Measurements from ENCODE around the gene TMEM138. TPM values are rescaled to one million over a fixed set of nuclear protein-coding genes. Genes with fewer than 3 reads are reported as not detected.

TMEM138 gene
- total RNA-seq, 1 donor from 2014 or later, result 30.7 TPM

DNA sequence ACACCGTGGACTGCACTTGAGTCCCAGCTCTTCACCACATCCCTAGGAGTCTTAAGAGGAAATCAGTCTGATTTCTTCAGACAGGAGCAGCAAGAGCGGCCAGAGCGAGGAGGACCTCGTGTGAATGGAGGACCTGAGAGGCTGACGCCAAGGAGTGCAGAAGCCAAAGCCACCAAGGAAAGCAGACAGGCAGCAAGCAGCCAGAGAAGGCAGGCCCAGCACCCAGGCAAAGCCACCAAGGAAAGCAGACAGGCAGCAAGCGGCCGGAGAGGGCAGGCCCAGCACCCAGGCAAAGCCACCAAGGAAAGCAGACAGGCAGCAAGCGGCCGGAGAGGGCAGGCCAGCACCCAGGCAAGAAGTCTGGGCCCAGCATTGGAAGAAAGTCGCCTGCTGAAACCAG is 12.3 kb upstream of the TMEM138 start:
- Histone ChIP-seq H3K9me3 (ENCODE audit: low read depth) (no peaks in the 10 kb centered on the region), H3F3A (ENCODE audit: low read depth) (no peaks in the 10 kb centered on the region), H4K20me1 (ENCODE audit: low read depth) (no peaks in the 10 kb centered on the region), H3K4me3 (no peak overlapping the region), H3K9ac (no peak overlapping the region), H3K27me3 (no peaks in the 10 kb centered on the region), H2AFZ (replicated peaks) (no peak overlapping the region), H3K36me3 (no peaks in the 10 kb centered on the region), H3K4me1 (no peaks in the 10 kb centered on the region), H3K4me2 (no peak overlapping the region), H3K79me2 (ENCODE audit: low read depth) (no peaks in the 10 kb centered on the region), H3K27ac (no peak overlapping the region)
- Mint-ChIP-seq H3K36me3 (peaks cover 5% of the 10 kb centered on the region), H3K4me1 (no peaks in the 10 kb centered on the region), H3K4me3 (no peak overlapping the region), H3K9me3 (no peaks in the 10 kb centered on the region), H3K27me3 (ENCODE audit: insufficient read depth, low read depth) (peaks cover 3% of the 10 kb centered on the region), H3K27ac (peak overlapping the region; percentile 67)
- no peak for TF ChIP-seq EZH2 (IDR thresholded peaks at IDR 0.05)
- TF ChIP-seq, protein P1, sequence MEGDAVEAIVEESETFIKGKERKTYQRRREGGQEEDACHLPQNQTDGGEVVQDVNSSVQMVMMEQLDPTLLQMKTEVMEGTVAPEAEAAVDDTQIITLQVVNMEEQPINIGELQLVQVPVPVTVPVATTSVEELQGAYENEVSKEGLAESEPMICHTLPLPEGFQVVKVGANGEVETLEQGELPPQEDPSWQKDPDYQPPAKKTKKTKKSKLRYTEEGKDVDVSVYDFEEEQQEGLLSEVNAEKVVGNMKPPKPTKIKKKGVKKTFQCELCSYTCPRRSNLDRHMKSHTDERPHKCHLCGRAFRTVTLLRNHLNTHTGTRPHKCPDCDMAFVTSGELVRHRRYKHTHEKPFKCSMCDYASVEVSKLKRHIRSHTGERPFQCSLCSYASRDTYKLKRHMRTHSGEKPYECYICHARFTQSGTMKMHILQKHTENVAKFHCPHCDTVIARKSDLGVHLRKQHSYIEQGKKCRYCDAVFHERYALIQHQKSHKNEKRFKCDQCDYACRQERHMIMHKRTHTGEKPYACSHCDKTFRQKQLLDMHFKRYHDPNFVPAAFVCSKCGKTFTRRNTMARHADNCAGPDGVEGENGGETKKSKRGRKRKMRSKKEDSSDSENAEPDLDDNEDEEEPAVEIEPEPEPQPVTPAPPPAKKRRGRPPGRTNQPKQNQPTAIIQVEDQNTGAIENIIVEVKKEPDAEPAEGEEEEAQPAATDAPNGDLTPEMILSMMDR (IDR thresholded peaks at IDR 0.05), result no peak
- no peak for DNase-seq (ENCODE audit: low spot score)

DNA sequence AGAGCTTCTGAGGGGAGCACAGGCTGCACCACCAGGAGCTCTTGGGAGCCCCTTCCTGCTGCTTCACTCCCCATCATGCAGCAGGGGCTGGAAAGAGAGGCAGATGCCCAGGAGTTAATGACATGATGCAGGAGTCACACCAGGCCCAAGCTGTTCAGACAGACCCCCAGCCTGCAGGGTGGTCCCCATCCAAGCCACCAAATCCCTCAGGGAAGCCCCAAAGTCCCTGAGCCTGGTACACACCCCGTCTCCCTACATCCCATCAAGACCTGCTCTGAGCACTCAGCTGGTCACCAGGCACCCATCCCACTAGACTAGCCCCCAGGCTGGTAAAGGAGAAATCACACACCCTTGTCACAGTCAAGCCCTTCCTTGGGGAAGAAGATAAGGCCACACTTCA is 11.8 kb upstream of the TMEM138 start:
- no peak overlapping the region for H2AFZ ChIP-seq (replicated peaks)
- H3K4me2 ChIP-seq, result no peak overlapping the region
- no peaks in the 10 kb centered on the region for H3K79me2 ChIP-seq (ENCODE audit: low read depth)
- Mint-ChIP-seq H3K36me3 (peaks cover 7% of the 10 kb centered on the region), H3K9me3 (no peaks in the 10 kb centered on the region), H3K27me3 (ENCODE audit: insufficient read depth, low read depth) (peaks cover 3% of the 10 kb centered on the region), H3K4me1 (no peaks in the 10 kb centered on the region), H3K4me3 (no peak overlapping the region), H3K27ac (no peak overlapping the region)
- H4K20me1 ChIP-seq (ENCODE audit: low read depth), result no peaks in the 10 kb centered on the region
- no peaks in the 10 kb centered on the region for H3F3A ChIP-seq (ENCODE audit: low read depth)
- no peak for DNase-seq (ENCODE audit: low spot score)
- no peaks in the 10 kb centered on the region for H3K4me1 ChIP-seq
- H3K4me3 ChIP-seq, result no peak overlapping the region
- H3K9me3 ChIP-seq (ENCODE audit: low read depth), result no peaks in the 10 kb centered on the region
- H3K9ac ChIP-seq, result no peak overlapping the region
- no peak overlapping the region for H3K27ac ChIP-seq
- H3K27me3 ChIP-seq, result no peaks in the 10 kb centered on the region
- TF ChIP-seq, protein P1 (IDR thresholded peaks at IDR 0.05), result no peak
- no peak for TF ChIP-seq EZH2 (IDR thresholded peaks at IDR 0.05)
- TF ChIP-seq EZH2phosphoT487 (IDR thresholded peaks at IDR 0.05), result no peak
- no peaks in the 10 kb centered on the region for H3K36me3 ChIP-seq

DNA sequence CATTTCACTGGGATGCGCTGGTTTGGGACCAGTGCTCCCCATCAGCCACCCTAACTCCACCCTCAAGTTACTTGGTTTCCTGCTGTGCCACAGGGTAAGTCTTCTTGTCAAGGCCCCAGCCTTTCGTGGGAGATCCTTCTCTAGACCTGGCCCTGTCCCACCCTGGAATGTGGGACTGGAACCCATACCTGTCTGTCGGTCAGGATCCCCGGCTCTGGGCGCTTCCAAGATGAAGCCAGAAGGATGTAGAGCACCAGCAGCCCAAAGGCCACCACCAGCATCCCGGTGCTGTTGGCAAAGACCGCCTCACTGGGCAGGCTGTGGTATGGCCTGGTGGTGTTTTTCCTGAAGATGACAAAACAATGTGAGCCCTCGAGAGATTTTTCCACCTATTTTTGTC is 11.4 kb upstream of the TMEM138 start:
- H3K36me3 ChIP-seq, result no peaks in the 10 kb centered on the region

More for the DNA sequence above, 11.4 kb upstream of the TMEM138 start:
- H3K4me2 ChIP-seq, result no peak overlapping the region
- H3K36me3 Mint-ChIP-seq, result peaks cover 7% of the 10 kb centered on the region
- H3K4me3 ChIP-seq, result no peak overlapping the region
- no peak for DNase-seq (ENCODE audit: low spot score)
- no peaks in the 10 kb centered on the region for H3K4me1 ChIP-seq
- H3K27ac ChIP-seq, result no peak overlapping the region
- H3K4me3 Mint-ChIP-seq, result no peak overlapping the region
- no peak overlapping the region for H3K9ac ChIP-seq
- H3K79me2 ChIP-seq (ENCODE audit: low read depth), result no peaks in the 10 kb centered on the region
- H2AFZ ChIP-seq (replicated peaks), result no peak overlapping the region
- peaks cover 4% of the 10 kb centered on the region for H3K27me3 Mint-ChIP-seq (ENCODE audit: insufficient read depth, low read depth)
- no peaks in the 10 kb centered on the region for H4K20me1 ChIP-seq (ENCODE audit: low read depth)
- TF ChIP-seq EZH2phosphoT487 (IDR thresholded peaks at IDR 0.05), result no peak
- TF ChIP-seq EZH2 (IDR thresholded peaks at IDR 0.05), result no peak
- TF ChIP-seq, protein P1 (IDR thresholded peaks at IDR 0.05), result no peak
- no peaks in the 10 kb centered on the region for H3F3A ChIP-seq (ENCODE audit: low read depth)
- no peak overlapping the region for H3K27ac Mint-ChIP-seq
- H3K9me3 Mint-ChIP-seq, result no peaks in the 10 kb centered on the region
- H3K9me3 ChIP-seq (ENCODE audit: low read depth), result no peaks in the 10 kb centered on the region
- no peaks in the 10 kb centered on the region for H3K4me1 Mint-ChIP-seq
- H3K27me3 ChIP-seq, result no peaks in the 10 kb centered on the region
